ENCODE results near the gene CAPN9.
"Not testable (repeated sequence)": the region's sequence is repeated elsewhere in the genome, so short reads cannot be mapped to it uniquely, and the experiment has no call there.

CAPN9 gene

GRCh38 chr1:230711245-230711644 is 35.9 kb upstream of the CAPN9 start:
- H3K27me3 ChIP-seq (ENCODE audit: control insufficient read depth, insufficient read depth, low read length, poor library complexity, severe bottlenecking) = no peaks in the 10 kb centered on the region
- H3K27ac ChIP-seq (ENCODE audit: insufficient read depth, low read depth, low read length, poor library complexity, severe bottlenecking) = no peak overlapping the region
- H3K4me1 ChIP-seq (ENCODE audit: control insufficient read depth, insufficient read depth, low read length) = peaks cover 10% of the 10 kb centered on the region
- H3K36me3 ChIP-seq (ENCODE audit: control insufficient read depth, insufficient read depth, low read length) = no peaks in the 10 kb centered on the region
- H3K9me3 ChIP-seq (ENCODE audit: control insufficient read depth, low read length) = no peaks in the 10 kb centered on the region
- 92 to 94% methylated on average over 3 of the region's 3 CpGs for WGBS, 2 experiments
- H3K4me3 ChIP-seq (ENCODE audit: insufficient read depth, low read depth, low read length) = no peak overlapping the region

GRCh38 chr1:230712470-230712942 is 34.7 kb upstream of the CAPN9 start:
- H3K27ac ChIP-seq (ENCODE audit: insufficient read depth, low read depth, low read length, poor library complexity, severe bottlenecking) = no peak overlapping the region
- no peaks in the 10 kb centered on the region for H3K36me3 ChIP-seq (ENCODE audit: control insufficient read depth, insufficient read depth, low read length)
- WGBS, 2 experiments = 92 to 94% methylated on average over 17 of the region's 17 CpGs
- no peaks in the 10 kb centered on the region for H3K27me3 ChIP-seq (ENCODE audit: control insufficient read depth, insufficient read depth, low read length, poor library complexity, severe bottlenecking)
- H3K9me3 ChIP-seq (ENCODE audit: control insufficient read depth, low read length) = no peaks in the 10 kb centered on the region
- no peak overlapping the region for H3K4me3 ChIP-seq (ENCODE audit: insufficient read depth, low read depth, low read length)
- H3K4me1 ChIP-seq (ENCODE audit: control insufficient read depth, insufficient read depth, low read length) = peaks cover 10% of the 10 kb centered on the region

- Histone ChIP-seq H3K36me3 (ENCODE audit: control insufficient read depth, insufficient read depth, low read length) (no peaks in the 10 kb centered on the region), H3K27ac (ENCODE audit: insufficient read depth, low read depth, low read length, poor library complexity, severe bottlenecking) (no peak overlapping the region), H3K27me3 (ENCODE audit: control insufficient read depth, insufficient read depth, low read length, poor library complexity, severe bottlenecking) (no peaks in the 10 kb centered on the region), H3K9me3 (ENCODE audit: control insufficient read depth, low read length) (no peaks in the 10 kb centered on the region), H3K4me1 (ENCODE audit: control insufficient read depth, insufficient read depth, low read length) (peaks cover 10% of the 10 kb centered on the region), H3K4me3 (ENCODE audit: insufficient read depth, low read depth, low read length) (no peak overlapping the region)
- WGBS, 2 experiments = 84 to 85% methylated on average over 7 of the region's 7 CpGs
Measured at GRCh38 chr1:230713138-230713537, 34.0 kb upstream of the CAPN9 start.

GRCh38 chr1:230713547-230713914 is 33.7 kb upstream of the CAPN9 start:
- Histone ChIP-seq H3K27me3 (ENCODE audit: control insufficient read depth, insufficient read depth, low read length, poor library complexity, severe bottlenecking) (no peaks in the 10 kb centered on the region), H3K4me1 (ENCODE audit: control insufficient read depth, insufficient read depth, low read length) (peaks cover 10% of the 10 kb centered on the region), H3K4me3 (ENCODE audit: insufficient read depth, low read depth, low read length) (no peak overlapping the region), H3K27ac (ENCODE audit: insufficient read depth, low read depth, low read length, poor library complexity, severe bottlenecking) (no peak overlapping the region), H3K9me3 (ENCODE audit: control insufficient read depth, low read length) (no peaks in the 10 kb centered on the region), H3K36me3 (ENCODE audit: control insufficient read depth, insufficient read depth, low read length) (no peaks in the 10 kb centered on the region)
- 92 to 94% methylated on average over 8 of the region's 8 CpGs for WGBS, 2 experiments

GRCh38 chr1:230713915-230714764 is 33.0 kb upstream of the CAPN9 start, which contains the start of gene AGT:
Gene AGT (minus strand): TSS chr1:230714122. CDS start chr1:230710823, 3,299 bp downstream.
- WGBS, 2 experiments = 72% methylated on average over 24 of the region's 24 CpGs
- peaks cover 10% of the 10 kb centered on the region for H3K4me1 ChIP-seq (ENCODE audit: control insufficient read depth, insufficient read depth, low read length)
- H3K4me3 ChIP-seq (ENCODE audit: insufficient read depth, low read depth, low read length) = no peak within 1 kb of the TSS
- H3K36me3 ChIP-seq (ENCODE audit: control insufficient read depth, insufficient read depth, low read length) = no peaks in the 10 kb centered on the region
- no peaks in the 10 kb centered on the region for H3K9me3 ChIP-seq (ENCODE audit: control insufficient read depth, low read length)
- H3K27me3 ChIP-seq (ENCODE audit: control insufficient read depth, insufficient read depth, low read length, poor library complexity, severe bottlenecking) = no peaks in the 10 kb centered on the region
- H3K27ac ChIP-seq (ENCODE audit: insufficient read depth, low read depth, low read length, poor library complexity, severe bottlenecking) = no peak within 1 kb of the TSS

- Histone ChIP-seq H3K36me3 (ENCODE audit: control insufficient read depth, insufficient read depth, low read length) (no peaks in the 10 kb centered on the region), H3K27ac (ENCODE audit: insufficient read depth, low read depth, low read length, poor library complexity, severe bottlenecking) (no peak overlapping the region), H3K27me3 (ENCODE audit: control insufficient read depth, insufficient read depth, low read length, poor library complexity, severe bottlenecking) (no peaks in the 10 kb centered on the region), H3K9me3 (ENCODE audit: control insufficient read depth, low read length) (no peaks in the 10 kb centered on the region), H3K4me1 (ENCODE audit: control insufficient read depth, insufficient read depth, low read length) (peaks cover 10% of the 10 kb centered on the region), H3K4me3 (ENCODE audit: insufficient read depth, low read depth, low read length) (no peak overlapping the region)
- 94 to 95% methylated on average over 3 of the region's 3 CpGs for WGBS, 2 experiments
Measured at GRCh38 chr1:230715510-230715909, 31.7 kb upstream of the CAPN9 start.

- 74 to 76% methylated on average over 3 of the region's 3 CpGs for WGBS, 2 experiments
- H3K27me3 ChIP-seq (ENCODE audit: control insufficient read depth, insufficient read depth, low read length, poor library complexity, severe bottlenecking); H3K27ac ChIP-seq (ENCODE audit: insufficient read depth, low read depth, low read length, poor library complexity, severe bottlenecking); H3K9me3 ChIP-seq (ENCODE audit: control insufficient read depth, low read length); H3K4me3 ChIP-seq (ENCODE audit: insufficient read depth, low read depth, low read length); H3K36me3 ChIP-seq (ENCODE audit: control insufficient read depth, insufficient read depth, low read length); H3K4me1 ChIP-seq (ENCODE audit: control insufficient read depth, insufficient read depth, low read length): not testable (repeated sequence)
Measured at GRCh38 chr1:230716453-230716852, 30.7 kb upstream of the CAPN9 start.

GRCh38 chr1:230717251-230717650 is 29.9 kb upstream of the CAPN9 start:
- Histone ChIP-seq H3K36me3 (ENCODE audit: control insufficient read depth, insufficient read depth, low read length) (no peaks in the 10 kb centered on the region), H3K9me3 (ENCODE audit: control insufficient read depth, low read length) (no peaks in the 10 kb centered on the region), H3K4me1 (ENCODE audit: control insufficient read depth, insufficient read depth, low read length) (peaks cover 10% of the 10 kb centered on the region), H3K27ac (ENCODE audit: insufficient read depth, low read depth, low read length, poor library complexity, severe bottlenecking) (no peak overlapping the region), H3K27me3 (ENCODE audit: control insufficient read depth, insufficient read depth, low read length, poor library complexity, severe bottlenecking) (no peaks in the 10 kb centered on the region), H3K4me3 (ENCODE audit: insufficient read depth, low read depth, low read length) (no peak overlapping the region)
- 89 to 100% methylated on average over 1 of the region's 1 CpG for WGBS, 2 experiments

GRCh38 chr1:230721849-230722522 is 25.2 kb upstream of the CAPN9 start:
- not testable (repeated sequence) for H3K27me3 ChIP-seq (ENCODE audit: control insufficient read depth, insufficient read depth, low read length, poor library complexity, severe bottlenecking); H3K36me3 ChIP-seq (ENCODE audit: control insufficient read depth, insufficient read depth, low read length); H3K4me3 ChIP-seq (ENCODE audit: insufficient read depth, low read depth, low read length); H3K9me3 ChIP-seq (ENCODE audit: control insufficient read depth, low read length); H3K27ac ChIP-seq (ENCODE audit: insufficient read depth, low read depth, low read length, poor library complexity, severe bottlenecking); H3K4me1 ChIP-seq (ENCODE audit: control insufficient read depth, insufficient read depth, low read length)
- WGBS, 2 experiments = 90 to 93% methylated on average over 3 of the region's 3 CpGs

GRCh38 chr1:230725256-230726012 is 21.8 kb upstream of the CAPN9 start:
- Histone ChIP-seq H3K36me3 (ENCODE audit: control insufficient read depth, insufficient read depth, low read length) (no peaks in the 10 kb centered on the region), H3K9me3 (ENCODE audit: control insufficient read depth, low read length) (no peaks in the 10 kb centered on the region), H3K27ac (ENCODE audit: insufficient read depth, low read depth, low read length, poor library complexity, severe bottlenecking) (no peak overlapping the region), H3K4me1 (ENCODE audit: control insufficient read depth, insufficient read depth, low read length) (peaks cover 6% of the 10 kb centered on the region), H3K4me3 (ENCODE audit: insufficient read depth, low read depth, low read length) (no peak overlapping the region), H3K27me3 (ENCODE audit: control insufficient read depth, insufficient read depth, low read length, poor library complexity, severe bottlenecking) (no peaks in the 10 kb centered on the region)
- WGBS, 2 experiments = 93 to 96% methylated on average over 4 to 6 of the region's 6 CpGs
